Panc1 (cell line): Measurements from ENCODE around the gene CD28. TPM values are rescaled to one million over a fixed set of nuclear protein-coding genes. Genes with fewer than 3 reads are reported as not detected.

Experiments used
- ATAC-seq: fragments of 200-7000 bp; cut with Tn5 transposase; 2 replicates; pipeline ENCODE4 v1.9.1; 2020; ENCODE audit warnings: mild to moderate bottlenecking, moderate library complexity
- BruUV-seq: library from RNA; stranded (reverse); fragments of 400-500 nt; replicated peaks from 2 replicates; lab custom pipeline; 2021; lab: Mats Ljungman, UMichigan
- CTCF ChIA-PET: fragments of 300-600 bp; sonication (Branson Sonifier 250); formaldehyde crosslinking; loops from one replicate; lab custom pipeline; 2022; ENCODE audit warnings: antibody characterized with exemption; lab: Charles Lee
- POLR2A ChIA-PET: fragments of 300-600 bp; sonication (Branson Sonifier 250); formaldehyde crosslinking; loops from one replicate; lab custom pipeline; 2022; ENCODE audit warnings: antibody characterized with exemption; lab: Charles Lee
- DNase-seq: peaks from one replicate; pipeline ENCODE4 v3.0.0-alpha.2; 2010; ENCODE audit warnings: low read depth, low spot score
- H3K27ac ChIP-seq: 2 replicates; pipeline ENCODE4 v1.5.1; 2011; ENCODE audit warnings: mild to moderate bottlenecking, low read length, inconsistent platforms
- H3K27me3 ChIP-seq: fragments of 200-500 bp; sonication (Bioruptor generic); 2 replicates; pipeline ENCODE4 v1.6.0; 2014; ENCODE audit warnings: low read length, inconsistent platforms; ENCODE audit not compliant: control insufficient read depth, insufficient read depth
- H3K36me3 ChIP-seq: fragments of 200-500 bp; sonication (Bioruptor generic); 2 replicates; pipeline ENCODE4 v1.5.1; 2014; ENCODE audit warnings: inconsistent platforms, mild to moderate bottlenecking, low read length, moderate library complexity; ENCODE audit not compliant: control insufficient read depth, insufficient read depth
- H3K4me1 ChIP-seq: 2 replicates; pipeline ENCODE4 v1.5.1; 2011; ENCODE audit warnings: inconsistent platforms, mild to moderate bottlenecking, low read length, moderate library complexity; ENCODE audit not compliant: control insufficient read depth, insufficient read depth
- H3K4me3 ChIP-seq, 2 experiments: 2 replicates each; pipeline ENCODE4 v1.5.1; 2011 to 2012; ENCODE audit warnings: low read depth in 2 of 2, low read length in 2 of 2, mild to moderate bottlenecking in 2 of 2, inconsistent platforms in 1 of 2, moderate library complexity in 1 of 2
- H3K9me3 ChIP-seq: fragments of 200-500 bp; sonication (Bioruptor generic); 2 replicates; pipeline ENCODE4 v1.5.1; 2014; ENCODE audit warnings: low read depth, mild to moderate bottlenecking, inconsistent platforms, low read length, moderate library complexity; ENCODE audit not compliant: control insufficient read depth, insufficient read depth
- POLR2AphosphoS5 ChIP-seq: IDR thresholded peaks from 2 replicates; pipeline ENCODE4 v1.6.1; 2012; ENCODE audit warnings: mild to moderate bottlenecking, low read depth, low read length, moderate library complexity
- REST ChIP-seq, 2 experiments: IDR thresholded peaks; 2 replicates each; pipeline ENCODE4 v1.6.1; 2011 to 2012; ENCODE audit warnings: low read depth in 2 of 2, control low read depth in 1 of 2, low read length in 1 of 2, mild to moderate bottlenecking in 1 of 2, moderate library complexity in 1 of 2; ENCODE audit not compliant: insufficient read depth in 1 of 2
- TCF7L2 ChIP-seq: IDR thresholded peaks from 2 replicates; pipeline ENCODE4 v1.6.1; 2011; ENCODE audit warnings: mild to moderate bottlenecking, low read depth, low read length, inconsistent platforms
- in situ Hi-C: cut with HindIII; loops from 2 replicates; pipeline ENCODE4 v1.10.0; 2016; ENCODE audit warnings: low sequenced_read_pairs, low pct_unique_long_range_greater_than_20kb
- intact Hi-C: fragments of 100-400 bp; cut with micrococcal nuclease; formaldehyde crosslinking; loops from one replicate; pipeline ENCODE4 v1.10.0; 2022; ENCODE audit not compliant: unreplicated experiment
- total RNA-seq: library from RNA; stranded (reverse); gene quantifications from one replicate; pipeline ENCODE4 v1.2.1, GENCODE V29; 2021; ENCODE audit not compliant: unreplicated experiment
- TF ChIP-seq, protein P1 (sequence below): fragments of 450-650 bp; IDR thresholded peaks from 2 replicates; pipeline ENCODE4 v1.5.1; 2017; ENCODE audit warnings: mild to moderate bottlenecking

The CD28 gene
- total RNA-seq, 1 experiment from 2014 or later = 0.21 TPM

- TF ChIP-seq POLR2AphosphoS5 (no peak), REST (IDR thresholded peaks at IDR 0.05; ENCODE audit: insufficient read depth in 1 of 2, low read depth in 2 of 2, low read length in 1 of 2) (no peak), TCF7L2 (no peak)
- TF ChIP-seq, protein P1, sequence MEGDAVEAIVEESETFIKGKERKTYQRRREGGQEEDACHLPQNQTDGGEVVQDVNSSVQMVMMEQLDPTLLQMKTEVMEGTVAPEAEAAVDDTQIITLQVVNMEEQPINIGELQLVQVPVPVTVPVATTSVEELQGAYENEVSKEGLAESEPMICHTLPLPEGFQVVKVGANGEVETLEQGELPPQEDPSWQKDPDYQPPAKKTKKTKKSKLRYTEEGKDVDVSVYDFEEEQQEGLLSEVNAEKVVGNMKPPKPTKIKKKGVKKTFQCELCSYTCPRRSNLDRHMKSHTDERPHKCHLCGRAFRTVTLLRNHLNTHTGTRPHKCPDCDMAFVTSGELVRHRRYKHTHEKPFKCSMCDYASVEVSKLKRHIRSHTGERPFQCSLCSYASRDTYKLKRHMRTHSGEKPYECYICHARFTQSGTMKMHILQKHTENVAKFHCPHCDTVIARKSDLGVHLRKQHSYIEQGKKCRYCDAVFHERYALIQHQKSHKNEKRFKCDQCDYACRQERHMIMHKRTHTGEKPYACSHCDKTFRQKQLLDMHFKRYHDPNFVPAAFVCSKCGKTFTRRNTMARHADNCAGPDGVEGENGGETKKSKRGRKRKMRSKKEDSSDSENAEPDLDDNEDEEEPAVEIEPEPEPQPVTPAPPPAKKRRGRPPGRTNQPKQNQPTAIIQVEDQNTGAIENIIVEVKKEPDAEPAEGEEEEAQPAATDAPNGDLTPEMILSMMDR = no peak
- no TSS peak for BruUV-seq
- POLR2A ChIA-PET = no interaction called here
Observed at GRCh38 chr2:203721781-203722300, 15.4 kb downstream of the CD28 start.

DNA sequence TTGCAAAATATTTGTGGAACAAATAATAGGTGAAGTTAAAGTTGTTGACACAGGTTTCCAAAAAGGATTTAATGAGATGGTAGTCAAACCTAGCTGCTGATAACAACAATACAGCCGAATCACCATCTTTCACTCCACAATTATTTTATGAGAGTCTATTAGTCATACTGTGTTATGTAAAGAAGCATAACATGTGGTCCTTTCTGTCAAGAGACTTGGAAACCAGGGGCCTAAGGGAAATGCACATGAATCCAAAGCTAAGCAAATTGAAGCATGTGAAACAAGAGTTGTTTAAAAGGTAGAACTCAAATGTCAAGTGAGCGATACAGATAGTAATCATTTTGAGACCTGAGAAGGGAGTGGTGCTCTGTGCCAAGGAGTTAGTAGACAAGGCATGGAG, 16.0 kb downstream of the CD28 start:
- ATAC-seq = no peak
- TF ChIP-seq POLR2AphosphoS5 (no peak), REST (IDR thresholded peaks at IDR 0.05; ENCODE audit: insufficient read depth in 1 of 2, low read depth in 2 of 2, low read length in 1 of 2) (no peak)
- TF ChIP-seq, protein P1 = no peak
- DNase-seq = no peak
- Histone ChIP-seq H3K4me3 (no peak overlapping the region), H3K27ac (no peak overlapping the region), H3K27me3 (peaks cover 7% of the 10 kb centered on the region; the same call in 1 of the 2 replicates), H3K36me3 (no peaks in the 10 kb centered on the region), H3K4me1 (no peaks in the 10 kb centered on the region), H3K9me3 (no peaks in the 10 kb centered on the region)
- ChIA-PET CTCF (interaction anchor here (0.6 kb wide), 1 partner anchor 1365 kb away, joined by 5 read pairs; no protein-coding TSS in a partner anchor), POLR2A (no interaction called here)
- in situ Hi-C loops = no loop called here
- intact Hi-C loops = no loop called here
- BruUV-seq = no TSS peak

More at GRCh38 chr2:203721781-203722300, 15.4 kb downstream of the CD28 start:
- CTCF ChIA-PET = interaction anchor here (0.6 kb wide), 1 partner anchor 1365 kb away, joined by 5 read pairs; no protein-coding TSS in a partner anchor
- in situ Hi-C loops (no loop called here), intact Hi-C loops (no loop called here)
- H3K36me3 ChIP-seq = no peaks in the 10 kb centered on the region
- H3K9me3 ChIP-seq = no peaks in the 10 kb centered on the region
- H3K4me1 ChIP-seq = no peaks in the 10 kb centered on the region
- no peak for DNase-seq
- no peak overlapping the region for H3K4me3 ChIP-seq
- H3K27ac ChIP-seq = no peak overlapping the region
- no peak for ATAC-seq
- H3K27me3 ChIP-seq = peaks cover 7% of the 10 kb centered on the region; the same call in 1 of the 2 replicates
